ENCODE data around the gene CELSR1. TPM values are rescaled to one million over a fixed set of nuclear protein-coding genes. Genes with fewer than 3 reads are reported as not detected.
A peak's percentile ranks its signal among the peaks of the same experiment; 100 is the strongest.

CELSR1 gene
- total and polyA plus RNA-seq, 5 donors, result 5.5 to 7.9 (median 5.7) TPM

DNA sequence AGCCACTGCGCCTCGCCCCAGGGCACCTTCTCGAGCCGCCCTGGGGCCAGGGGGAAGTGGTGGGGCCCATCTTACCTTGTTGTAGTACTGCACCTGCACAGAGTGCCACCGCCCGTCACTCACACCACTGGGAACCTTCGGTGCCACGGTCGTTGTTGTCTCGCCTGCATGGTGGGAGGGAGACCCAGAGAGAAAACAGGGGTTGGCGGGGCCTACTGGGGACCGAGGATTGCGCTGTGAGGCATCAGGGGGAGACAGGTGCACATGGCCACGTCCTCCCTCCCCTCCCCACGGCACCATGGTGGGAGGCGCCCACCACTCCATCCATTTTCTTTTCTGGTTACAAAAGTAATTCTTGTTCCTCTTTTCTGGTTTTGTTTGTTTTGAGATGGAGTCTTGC, 104.1 kb downstream of the CELSR1 start:
- Histone ChIP-seq H3K9me3 (ENCODE audit: control insufficient read depth, low read length) (no peaks in the 10 kb centered on the region), H3K27me3 (ENCODE audit: control insufficient read depth, insufficient read depth) (no peaks in the 10 kb centered on the region), H3K4me1 (ENCODE audit: control insufficient read depth, insufficient read depth, low read length) (no peaks in the 10 kb centered on the region), H3K4me3 (ENCODE audit: low read length) (no peak overlapping the region), H3K27ac (ENCODE audit: low read length) (no peak overlapping the region)
- DNase-seq, result no peak
- 96% methylated on average over 16 of the region's 16 CpGs for WGBS
- intact Hi-C loops (cut with DNase I), result no loop called here
- no peak for ATAC-seq

DNA sequence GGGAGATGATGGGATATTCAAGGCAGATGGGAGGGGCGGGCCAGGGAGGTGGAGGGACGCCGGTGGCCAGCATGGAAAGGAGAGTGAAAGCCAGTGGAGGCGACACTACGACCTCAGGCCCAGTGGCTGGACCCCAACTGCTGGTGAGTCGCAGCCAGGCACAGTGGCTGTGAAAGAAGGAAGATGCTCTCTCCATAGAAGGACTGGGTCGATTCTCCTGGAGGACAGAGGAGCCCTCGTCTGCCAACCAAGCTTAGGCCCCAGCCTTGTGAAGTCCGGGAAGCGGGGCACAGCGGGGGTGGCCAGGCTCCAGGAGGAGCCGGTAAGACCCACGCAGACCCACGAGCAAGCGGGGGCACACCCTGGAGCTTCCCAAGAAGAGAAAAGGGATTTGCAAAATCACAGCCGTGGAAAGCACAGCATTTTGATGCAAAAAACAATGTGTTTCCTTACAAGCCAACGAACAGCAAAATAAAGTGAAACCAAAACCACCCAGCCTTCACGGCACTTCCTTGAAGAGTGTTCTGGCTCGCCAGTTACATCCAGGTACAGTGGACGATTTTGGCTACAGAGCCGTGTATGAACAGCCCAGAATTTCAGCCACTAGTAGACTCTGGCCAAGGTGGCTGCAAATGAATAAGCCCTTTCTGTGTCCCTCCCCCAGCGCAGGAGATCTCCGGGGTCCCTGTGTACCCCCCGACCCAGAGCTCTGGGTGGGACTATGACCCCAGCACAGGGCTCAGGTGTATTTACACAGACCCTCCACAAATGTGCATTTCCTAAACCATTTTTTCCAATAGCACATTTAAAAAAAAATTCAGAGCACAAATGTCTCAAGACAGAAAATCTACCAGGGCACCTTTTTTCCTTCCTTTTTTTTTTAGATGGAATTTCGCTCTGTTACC, 105.0 kb downstream of the CELSR1 start:
- H3K27me3 ChIP-seq (ENCODE audit: control insufficient read depth, insufficient read depth), result no peaks in the 10 kb centered on the region
- no peaks in the 10 kb centered on the region for H3K9me3 ChIP-seq (ENCODE audit: control insufficient read depth, low read length)
- peak overlapping the region; percentile 0 for H3K4me3 ChIP-seq (ENCODE audit: low read length)
- intact Hi-C loops (cut with DNase I), result no loop called here
- 76% methylated on average over 25 of the region's 25 CpGs for WGBS
- no peaks in the 10 kb centered on the region for H3K4me1 ChIP-seq (ENCODE audit: control insufficient read depth, insufficient read depth, low read length)
- H3K27ac ChIP-seq (ENCODE audit: low read length), result no peak overlapping the region
- no peak for ATAC-seq
- no peak for DNase-seq

DNA sequence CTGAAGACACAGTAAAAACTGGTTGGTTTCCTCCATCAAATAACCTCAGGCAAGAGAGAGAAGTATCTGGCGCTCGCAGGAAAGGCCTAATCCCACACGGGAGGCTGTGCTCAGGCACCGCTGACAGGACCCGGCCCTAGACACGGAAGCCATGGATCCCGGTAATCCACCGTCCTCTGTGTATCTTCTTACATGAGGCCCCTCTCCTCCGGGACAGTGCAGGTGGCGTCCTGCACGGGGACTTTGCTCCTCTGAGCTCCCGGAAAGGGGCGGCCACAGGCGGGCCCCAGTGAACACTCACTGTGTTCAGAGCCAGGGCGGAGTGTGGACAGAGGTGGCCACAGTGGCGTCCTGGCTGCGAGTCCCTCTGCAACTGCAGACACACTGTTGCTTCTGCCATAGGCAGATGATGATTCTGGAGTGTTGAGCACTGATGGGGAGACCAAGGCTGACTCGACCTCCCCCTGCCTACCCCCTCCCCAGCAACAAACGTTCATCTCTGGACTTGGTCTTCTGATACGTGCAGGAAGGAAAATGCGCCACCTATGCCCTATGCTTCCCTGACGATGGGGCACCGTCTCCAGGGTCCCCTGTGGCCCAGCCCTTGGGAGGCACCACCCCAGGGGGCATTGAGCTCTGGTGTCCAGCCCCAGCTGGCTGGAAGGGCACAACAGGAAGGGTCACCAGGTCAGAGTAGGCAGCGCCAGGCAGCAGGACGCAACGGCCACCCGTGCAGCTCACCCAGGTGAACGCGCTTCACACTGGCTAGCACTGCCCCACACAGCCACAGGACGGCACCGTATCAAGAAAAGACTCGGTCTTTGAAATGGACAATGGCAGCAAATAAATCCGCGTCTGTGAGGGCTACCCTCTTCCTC, 106.2 kb downstream of the CELSR1 start:
- intact Hi-C loops (cut with DNase I), result no loop called here
- H3K9me3 ChIP-seq (ENCODE audit: control insufficient read depth, low read length), result no peaks in the 10 kb centered on the region
- WGBS, result 90% methylated on average over 34 of the region's 34 CpGs
- no peaks in the 10 kb centered on the region for H3K27me3 ChIP-seq (ENCODE audit: control insufficient read depth, insufficient read depth)
- DNase-seq (no peak), ATAC-seq (no peak)
- no peak overlapping the region for H3K4me3 ChIP-seq (ENCODE audit: low read length)
- H3K27ac ChIP-seq (ENCODE audit: low read length), result no peak overlapping the region
- no peaks in the 10 kb centered on the region for H3K4me1 ChIP-seq (ENCODE audit: control insufficient read depth, insufficient read depth, low read length)

DNA sequence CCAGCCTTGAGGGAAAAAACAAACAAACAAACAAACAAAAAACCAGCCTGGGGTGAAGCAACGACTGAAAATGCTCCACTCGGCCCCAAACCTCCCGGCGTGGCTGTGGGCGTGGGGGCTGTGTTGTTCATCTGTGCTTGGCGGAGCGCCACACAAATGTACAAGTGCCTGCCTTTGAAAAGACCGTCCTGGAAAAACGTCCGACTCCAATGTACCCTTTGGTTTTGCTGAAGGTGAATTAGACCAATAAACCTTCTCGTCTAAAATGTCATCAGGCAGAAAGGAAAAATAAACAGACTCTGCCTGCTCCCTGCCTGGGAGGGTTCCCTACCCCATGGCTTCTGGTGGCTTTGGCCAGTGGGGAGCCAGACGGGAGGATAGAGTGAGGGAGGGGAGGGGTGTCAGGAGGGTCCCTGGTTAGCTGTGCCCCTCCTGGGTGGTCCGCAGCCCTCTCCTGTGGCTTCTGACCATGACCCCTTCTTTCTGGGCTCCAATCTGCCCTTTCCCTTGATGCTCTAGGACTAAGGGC, 108.0 kb downstream of the CELSR1 start:
- H3K4me1 ChIP-seq (ENCODE audit: control insufficient read depth, insufficient read depth, low read length), result no peaks in the 10 kb centered on the region
- ATAC-seq, result no peak
- no peak for DNase-seq
- H3K27me3 ChIP-seq (ENCODE audit: control insufficient read depth, insufficient read depth), result no peaks in the 10 kb centered on the region
- no peak overlapping the region for H3K4me3 ChIP-seq (ENCODE audit: low read length)
- no peaks in the 10 kb centered on the region for H3K9me3 ChIP-seq (ENCODE audit: control insufficient read depth, low read length)
- WGBS, result 46% methylated on average over 13 of the region's 13 CpGs
- intact Hi-C loops (cut with DNase I), result no loop called here
- no peak overlapping the region for H3K27ac ChIP-seq (ENCODE audit: low read length)

DNA sequence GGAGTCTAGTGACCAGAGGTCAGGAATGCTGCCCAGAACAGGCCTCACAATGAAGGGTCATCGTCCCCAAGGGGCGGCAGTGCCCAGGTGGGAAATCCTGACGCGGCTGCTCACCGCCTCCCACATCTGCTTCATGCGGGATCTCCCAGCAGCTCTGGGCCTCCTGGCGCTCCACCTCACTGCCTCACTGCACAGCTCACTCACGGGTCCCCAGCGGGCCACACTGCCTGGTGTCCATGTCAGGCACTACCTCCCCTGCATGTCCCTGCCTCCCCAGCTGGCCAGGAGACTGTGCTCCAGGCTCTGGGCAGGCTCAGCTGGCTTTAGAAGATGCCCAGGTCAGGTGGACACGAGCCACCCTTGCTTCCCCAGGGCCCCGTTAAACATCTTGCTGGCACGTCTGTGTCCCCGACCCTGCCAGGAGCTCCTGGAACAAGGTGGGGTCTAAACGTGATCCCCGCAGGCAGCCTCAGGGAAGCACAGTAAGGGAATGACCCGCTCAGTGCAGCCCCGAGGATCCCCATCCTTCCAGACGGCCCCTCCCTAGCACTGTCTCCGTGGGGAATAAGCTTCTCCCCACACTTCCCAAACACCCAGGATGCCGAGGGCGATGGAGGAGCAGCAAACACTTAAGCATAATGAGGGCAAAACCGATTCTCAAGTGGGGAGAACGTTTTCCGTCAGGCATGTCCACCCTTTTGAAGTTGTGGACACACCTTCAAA, 108.7 kb downstream of the CELSR1 start:
- intact Hi-C loops (cut with DNase I), result no loop called here
- no peak for ATAC-seq
- H3K4me3 ChIP-seq (ENCODE audit: low read length), result no peak overlapping the region
- H3K27ac ChIP-seq (ENCODE audit: low read length), result no peak overlapping the region
- H3K9me3 ChIP-seq (ENCODE audit: control insufficient read depth, low read length), result no peaks in the 10 kb centered on the region
- H3K27me3 ChIP-seq (ENCODE audit: control insufficient read depth, insufficient read depth), result no peaks in the 10 kb centered on the region
- no peak for DNase-seq
- no peaks in the 10 kb centered on the region for H3K4me1 ChIP-seq (ENCODE audit: control insufficient read depth, insufficient read depth, low read length)
- 74% methylated on average over 24 of the region's 24 CpGs for WGBS

DNA sequence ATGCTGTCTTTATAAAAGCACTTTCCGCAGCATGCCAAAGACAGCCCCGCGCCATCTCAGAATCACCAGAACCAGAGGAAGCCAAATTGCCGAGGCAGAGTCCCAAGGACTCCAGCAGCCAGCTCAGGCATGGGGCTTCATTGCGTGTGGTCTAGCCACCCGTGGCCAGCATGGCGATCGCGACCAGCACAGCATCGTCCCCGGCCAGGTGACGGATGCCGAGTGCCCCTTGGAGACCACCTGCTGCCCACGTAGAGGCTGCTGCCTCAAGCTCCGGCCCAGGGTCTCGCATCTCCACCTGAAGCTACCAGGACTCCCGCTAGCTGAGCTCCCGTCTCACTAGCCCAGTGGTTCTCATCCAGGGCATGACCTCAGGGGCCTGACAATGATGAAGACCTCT, 109.2 kb downstream of the CELSR1 start:
- H3K4me3 ChIP-seq (ENCODE audit: low read length), result no peak overlapping the region
- H3K27me3 ChIP-seq (ENCODE audit: control insufficient read depth, insufficient read depth), result no peaks in the 10 kb centered on the region
- H3K27ac ChIP-seq (ENCODE audit: low read length), result no peak overlapping the region
- no peak for DNase-seq
- intact Hi-C loops (cut with DNase I), result no loop called here
- no peak for ATAC-seq
- H3K9me3 ChIP-seq (ENCODE audit: control insufficient read depth, low read length), result no peaks in the 10 kb centered on the region
- WGBS, result 94% methylated on average over 18 of the region's 18 CpGs
- no peaks in the 10 kb centered on the region for H3K4me1 ChIP-seq (ENCODE audit: control insufficient read depth, insufficient read depth, low read length)

DNA sequence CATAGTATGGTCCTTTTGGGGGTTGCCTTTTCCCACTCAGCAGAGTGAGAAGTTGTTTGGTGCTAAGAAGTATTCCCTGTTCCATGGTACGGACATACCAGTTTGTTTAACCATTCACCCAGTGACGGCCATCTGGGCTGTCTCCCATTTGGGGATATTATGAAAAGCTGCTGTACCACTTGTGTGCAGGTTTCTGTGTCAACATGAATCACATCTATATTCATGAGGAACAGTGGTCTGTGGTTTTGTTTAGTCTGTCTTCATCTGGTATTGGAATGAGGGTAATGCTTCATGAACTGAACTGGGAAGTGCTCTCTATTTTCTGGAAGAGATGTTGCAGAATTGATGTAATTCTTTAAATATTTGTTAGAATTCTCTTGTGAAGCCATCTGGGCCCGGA, 112.4 kb downstream of the CELSR1 start:
- intact Hi-C loops (cut with DNase I), result no loop called here
- DNase-seq (no peak), ATAC-seq (no peak)
- 61% methylated on average over 3 of the region's 3 CpGs for WGBS
- Histone ChIP-seq H3K4me3 (ENCODE audit: low read length) (no peak overlapping the region), H3K4me1 (ENCODE audit: control insufficient read depth, insufficient read depth, low read length) (no peaks in the 10 kb centered on the region), H3K9me3 (ENCODE audit: control insufficient read depth, low read length) (no peaks in the 10 kb centered on the region), H3K27me3 (ENCODE audit: control insufficient read depth, insufficient read depth) (no peaks in the 10 kb centered on the region), H3K27ac (ENCODE audit: low read length) (no peak overlapping the region)

DNA sequence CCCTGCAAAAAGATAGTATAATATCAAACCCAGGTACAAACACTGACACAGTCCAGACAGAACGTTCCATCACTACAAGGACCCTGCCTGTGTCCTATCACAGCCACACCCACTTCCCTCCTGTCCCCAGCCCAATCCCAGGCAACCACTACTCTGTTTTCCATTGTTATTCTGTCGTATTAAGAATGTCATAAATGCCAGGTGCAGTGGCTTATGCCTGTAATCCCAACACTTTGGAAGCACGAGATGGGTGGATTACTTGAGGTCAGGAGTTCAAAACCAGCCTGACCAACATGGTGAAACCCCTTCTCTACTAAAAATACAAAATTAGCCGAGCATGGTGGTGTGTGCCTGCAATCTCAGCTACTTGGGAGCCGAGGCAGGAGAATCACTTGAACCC, 112.9 kb downstream of the CELSR1 start:
- Histone ChIP-seq H3K27me3 (ENCODE audit: control insufficient read depth, insufficient read depth) (no peaks in the 10 kb centered on the region), H3K4me3 (ENCODE audit: low read length) (no peak overlapping the region), H3K4me1 (ENCODE audit: control insufficient read depth, insufficient read depth, low read length) (no peaks in the 10 kb centered on the region), H3K9me3 (ENCODE audit: control insufficient read depth, low read length) (no peaks in the 10 kb centered on the region), H3K27ac (ENCODE audit: low read length) (no peak overlapping the region)
- WGBS, result 70% methylated on average over 5 of the region's 5 CpGs
- ATAC-seq (no peak), DNase-seq (no peak)
- intact Hi-C loops (cut with DNase I), result no loop called here

DNA sequence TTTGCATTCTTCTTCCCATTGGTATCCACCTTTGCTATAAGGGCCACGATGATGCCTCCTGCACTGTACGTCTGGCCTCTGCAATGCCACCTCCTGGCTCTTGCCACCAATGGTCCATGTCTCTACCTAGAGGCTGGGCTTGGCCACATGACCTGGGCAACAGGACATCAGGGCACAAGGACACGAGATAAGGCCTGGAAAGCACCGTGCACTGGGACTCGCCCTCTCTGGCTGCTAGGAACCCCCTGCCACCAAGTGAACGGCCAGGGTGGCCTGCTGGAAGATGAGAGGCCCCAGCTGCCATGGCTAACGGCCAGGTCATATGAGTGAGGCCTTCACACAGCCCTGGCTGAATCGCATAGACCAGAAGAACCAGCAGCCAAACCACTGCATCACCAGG, 114.5 kb downstream of the CELSR1 start:
- H3K27ac ChIP-seq (ENCODE audit: low read length), result no peak overlapping the region
- H3K4me3 ChIP-seq (ENCODE audit: low read length), result no peak overlapping the region
- ATAC-seq (no peak), DNase-seq (peak in 1 of 3 donors; percentile 47)
- intact Hi-C loops (cut with DNase I), result no loop called here
- 60% methylated on average over 8 of the region's 8 CpGs for WGBS
- no peaks in the 10 kb centered on the region for H3K4me1 ChIP-seq (ENCODE audit: control insufficient read depth, insufficient read depth, low read length)
- H3K9me3 ChIP-seq (ENCODE audit: control insufficient read depth, low read length), result no peaks in the 10 kb centered on the region
- no peaks in the 10 kb centered on the region for H3K27me3 ChIP-seq (ENCODE audit: control insufficient read depth, insufficient read depth)

DNA sequence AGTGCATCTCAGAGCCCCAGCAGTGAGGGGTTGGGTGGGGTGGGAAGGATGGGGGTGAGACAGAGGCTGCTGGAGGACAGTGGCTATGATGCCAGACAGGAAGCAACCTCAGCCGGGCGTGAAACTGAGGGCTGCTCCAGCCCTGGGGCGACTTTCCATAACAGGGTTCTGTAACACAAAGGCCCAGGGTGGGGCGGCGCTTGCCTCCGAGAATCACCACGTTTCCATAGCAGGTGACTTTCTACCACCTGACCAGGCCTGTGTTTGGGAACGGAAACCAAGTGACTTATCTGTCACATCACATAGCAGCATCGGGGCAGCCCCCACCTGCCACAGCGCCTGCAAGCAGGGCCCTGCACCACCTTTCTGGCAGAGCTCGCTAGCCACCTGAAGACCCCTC, 116.2 kb downstream of the CELSR1 start:
- 71% methylated on average over 11 of the region's 11 CpGs for WGBS
- DNase-seq, result peak in 1 of 3 donors; percentile 24
- H3K27me3 ChIP-seq (ENCODE audit: control insufficient read depth, insufficient read depth), result no peaks in the 10 kb centered on the region
- no peaks in the 10 kb centered on the region for H3K9me3 ChIP-seq (ENCODE audit: control insufficient read depth, low read length)
- H3K4me1 ChIP-seq (ENCODE audit: control insufficient read depth, insufficient read depth, low read length), result no peaks in the 10 kb centered on the region
- no peak overlapping the region for H3K27ac ChIP-seq (ENCODE audit: low read length)
- intact Hi-C loops (cut with DNase I), result no loop called here
- ATAC-seq, result no peak
- no peak overlapping the region for H3K4me3 ChIP-seq (ENCODE audit: low read length)

Data from right cardiac atrium (tissue), 5 donors.